Measurements from ENCODE around the gene ANK3. TPM values are rescaled to one million over a fixed set of nuclear protein-coding genes. Genes with fewer than 3 reads are reported as not detected.

ANK3 gene
- total and polyA plus RNA-seq, 2 experiments from 2014 or later, result 26.2 to 49.0 TPM

DNA sequence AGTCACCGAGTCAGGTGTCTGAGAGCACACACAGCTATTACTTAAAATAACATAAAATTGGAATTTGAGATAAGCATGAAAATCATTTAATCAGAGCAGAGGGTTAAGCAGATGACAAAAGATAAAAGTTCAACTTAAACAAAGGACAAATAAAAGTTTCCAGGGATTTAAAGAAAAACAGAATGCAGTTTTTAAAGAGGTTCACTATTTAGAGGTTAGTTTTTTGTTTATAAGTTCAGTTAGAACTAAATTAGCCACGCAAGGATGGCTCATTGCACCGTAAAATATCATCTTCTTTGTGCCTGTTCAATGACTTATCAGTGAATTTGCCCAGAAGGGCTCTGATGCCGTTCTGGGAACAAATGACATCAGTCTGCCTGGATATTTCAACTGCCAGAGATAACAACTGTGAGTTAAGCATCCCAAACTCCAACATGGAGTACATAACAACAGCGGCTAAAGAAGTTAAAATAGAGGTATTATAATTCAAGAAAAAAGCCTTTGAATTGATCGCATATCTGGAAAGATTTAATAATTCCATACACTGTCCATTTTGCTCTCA, 107.8 kb downstream of the ANK3 start:
- Histone ChIP-seq H3K9me2 (replicated peaks; ENCODE audit: insufficient read depth) (no peaks in the 10 kb centered on the region), H3K4me2 (no peak overlapping the region), H3K79me2 (no peaks in the 10 kb centered on the region), H3K4me3 (no peak overlapping the region), H3K9me3 (ENCODE audit: low read depth) (no peaks in the 10 kb centered on the region), H2AFZ (no peak overlapping the region), H3K27me3 (no peaks in the 10 kb centered on the region), H3K36me3 (replicated peaks; ENCODE audit: insufficient read depth, low read depth) (no peaks in the 10 kb centered on the region), H4K20me1 (ENCODE audit: insufficient read depth, poor library complexity, severe bottlenecking) (no peaks in the 10 kb centered on the region), H3K4me1 (ENCODE audit: insufficient read depth) (peaks cover 9% of the 10 kb centered on the region), H3K27ac (peak overlapping the region; percentile 38)
- no peak for DNase-seq (ENCODE audit: low spot score)
- TF ChIP-seq, protein P1, sequence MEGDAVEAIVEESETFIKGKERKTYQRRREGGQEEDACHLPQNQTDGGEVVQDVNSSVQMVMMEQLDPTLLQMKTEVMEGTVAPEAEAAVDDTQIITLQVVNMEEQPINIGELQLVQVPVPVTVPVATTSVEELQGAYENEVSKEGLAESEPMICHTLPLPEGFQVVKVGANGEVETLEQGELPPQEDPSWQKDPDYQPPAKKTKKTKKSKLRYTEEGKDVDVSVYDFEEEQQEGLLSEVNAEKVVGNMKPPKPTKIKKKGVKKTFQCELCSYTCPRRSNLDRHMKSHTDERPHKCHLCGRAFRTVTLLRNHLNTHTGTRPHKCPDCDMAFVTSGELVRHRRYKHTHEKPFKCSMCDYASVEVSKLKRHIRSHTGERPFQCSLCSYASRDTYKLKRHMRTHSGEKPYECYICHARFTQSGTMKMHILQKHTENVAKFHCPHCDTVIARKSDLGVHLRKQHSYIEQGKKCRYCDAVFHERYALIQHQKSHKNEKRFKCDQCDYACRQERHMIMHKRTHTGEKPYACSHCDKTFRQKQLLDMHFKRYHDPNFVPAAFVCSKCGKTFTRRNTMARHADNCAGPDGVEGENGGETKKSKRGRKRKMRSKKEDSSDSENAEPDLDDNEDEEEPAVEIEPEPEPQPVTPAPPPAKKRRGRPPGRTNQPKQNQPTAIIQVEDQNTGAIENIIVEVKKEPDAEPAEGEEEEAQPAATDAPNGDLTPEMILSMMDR (IDR thresholded peaks at IDR 0.05; ENCODE audit: poor library complexity), result no peak
- TF ChIP-seq EZH2phosphoT487 (IDR thresholded peaks at IDR 0.05; ENCODE audit: low read depth, severe bottlenecking, unreplicated experiment) (no peak), EZH2 (IDR thresholded peaks at IDR 0.05; ENCODE audit: borderline replicate concordance) (no peak)
- 54% methylated on average over 6 of the region's 6 CpGs for WGBS (ENCODE audit: low lambda C conversion rate, missing lambda C conversion rate)

DNA sequence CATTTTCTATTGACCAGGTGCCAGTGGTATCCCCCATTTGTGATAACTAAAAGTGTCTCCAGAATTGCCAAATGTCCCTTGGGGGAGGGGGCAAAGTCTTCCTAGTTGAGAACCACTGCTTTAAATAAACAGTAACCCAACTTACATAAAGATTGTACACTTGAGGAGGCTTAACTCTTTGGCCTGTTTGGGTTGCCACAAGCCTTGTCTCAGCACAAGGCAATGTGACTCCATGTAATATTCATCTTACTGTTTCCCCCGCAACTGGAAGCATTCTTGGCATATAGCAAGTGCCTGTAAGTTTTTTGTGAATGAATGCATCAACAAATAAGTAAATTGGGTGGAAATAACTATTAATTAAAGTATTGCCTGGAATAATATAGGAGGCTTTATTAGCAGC, 108.3 kb downstream of the ANK3 start:
- no peak overlapping the region for H2AFZ ChIP-seq
- WGBS (ENCODE audit: low lambda C conversion rate, missing lambda C conversion rate), result 81% methylated on average over 1 of the region's 1 CpG
- H3K9me2 ChIP-seq (replicated peaks; ENCODE audit: insufficient read depth), result no peaks in the 10 kb centered on the region
- no peaks in the 10 kb centered on the region for H4K20me1 ChIP-seq (ENCODE audit: insufficient read depth, poor library complexity, severe bottlenecking)
- H3K79me2 ChIP-seq, result no peaks in the 10 kb centered on the region
- DNase-seq (ENCODE audit: low spot score), result no peak
- H3K4me2 ChIP-seq, result no peak overlapping the region
- H3K27ac ChIP-seq, result peak overlapping the region; percentile 38
- no peaks in the 10 kb centered on the region for H3K9me3 ChIP-seq (ENCODE audit: low read depth)
- no peaks in the 10 kb centered on the region for H3K36me3 ChIP-seq (replicated peaks; ENCODE audit: insufficient read depth, low read depth)
- TF ChIP-seq, protein P1 (IDR thresholded peaks at IDR 0.05; ENCODE audit: poor library complexity), result no peak
- TF ChIP-seq EZH2 (IDR thresholded peaks at IDR 0.05; ENCODE audit: borderline replicate concordance), result no peak
- no peaks in the 10 kb centered on the region for H3K27me3 ChIP-seq
- no peak overlapping the region for H3K4me3 ChIP-seq
- H3K4me1 ChIP-seq (ENCODE audit: insufficient read depth), result peaks cover 9% of the 10 kb centered on the region

DNA sequence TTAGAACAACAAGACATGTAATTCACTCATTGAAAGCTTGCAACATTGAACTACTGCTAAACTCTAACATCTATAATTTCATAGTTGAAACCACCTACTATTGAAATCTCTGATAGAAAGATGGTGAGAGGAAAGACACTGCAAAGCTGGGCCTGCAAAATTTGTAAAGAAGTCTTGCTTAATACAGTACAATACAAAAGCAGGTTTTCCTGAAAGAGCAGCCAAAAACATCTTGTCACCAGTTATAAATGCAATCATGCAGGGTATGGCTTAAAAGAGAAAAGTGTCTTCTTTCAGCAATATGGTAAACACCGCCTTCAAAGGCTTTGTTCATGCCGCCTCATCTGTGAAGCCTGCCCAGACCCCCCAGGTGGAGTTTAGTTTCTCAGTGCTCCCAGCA, 109.2 kb downstream of the ANK3 start:
- 100% methylated on average over 2 of the region's 2 CpGs for WGBS (ENCODE audit: low lambda C conversion rate, missing lambda C conversion rate)
- no peak overlapping the region for H3K4me2 ChIP-seq
- H3K9me3 ChIP-seq (ENCODE audit: low read depth), result no peaks in the 10 kb centered on the region
- no peaks in the 10 kb centered on the region for H3K79me2 ChIP-seq
- H3K4me3 ChIP-seq, result no peak overlapping the region
- H3K4me1 ChIP-seq (ENCODE audit: insufficient read depth), result peaks cover 9% of the 10 kb centered on the region
- no peaks in the 10 kb centered on the region for H3K27me3 ChIP-seq
- H3K9me2 ChIP-seq (replicated peaks; ENCODE audit: insufficient read depth), result no peaks in the 10 kb centered on the region
- H2AFZ ChIP-seq, result no peak overlapping the region
- DNase-seq (ENCODE audit: low spot score), result no peak
- no peaks in the 10 kb centered on the region for H4K20me1 ChIP-seq (ENCODE audit: insufficient read depth, poor library complexity, severe bottlenecking)
- H3K27ac ChIP-seq, result no peak overlapping the region
- H3K36me3 ChIP-seq (replicated peaks; ENCODE audit: insufficient read depth, low read depth), result no peaks in the 10 kb centered on the region
- TF ChIP-seq, protein P1 (IDR thresholded peaks at IDR 0.05; ENCODE audit: poor library complexity), result no peak
- TF ChIP-seq EZH2phosphoT487 (IDR thresholded peaks at IDR 0.05; ENCODE audit: low read depth, severe bottlenecking, unreplicated experiment) (no peak), EZH2 (IDR thresholded peaks at IDR 0.05; ENCODE audit: borderline replicate concordance) (no peak)

DNA sequence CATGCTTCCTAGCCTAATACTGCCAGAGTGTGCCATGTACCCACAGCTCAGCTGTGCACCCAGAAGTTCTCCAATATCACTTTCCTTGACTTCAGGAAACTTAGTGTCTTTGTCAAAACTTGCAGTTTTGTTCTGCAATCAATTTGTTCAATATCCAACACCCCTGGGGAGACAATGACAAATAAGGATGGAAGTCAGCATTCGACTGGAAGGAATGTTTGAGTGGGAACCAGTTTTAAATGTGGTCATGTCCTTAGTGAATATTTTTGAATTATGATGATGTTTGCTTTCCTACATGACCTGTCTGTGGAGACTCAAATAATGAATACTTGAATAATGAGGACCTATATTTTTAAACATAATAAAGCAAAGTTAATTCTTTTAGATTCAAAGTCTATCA, 112.0 kb downstream of the ANK3 start:
- Histone ChIP-seq H4K20me1 (ENCODE audit: insufficient read depth, poor library complexity, severe bottlenecking) (no peaks in the 10 kb centered on the region), H3K27ac (no peak overlapping the region), H3K9me3 (ENCODE audit: low read depth) (no peaks in the 10 kb centered on the region), H3K9me2 (replicated peaks; ENCODE audit: insufficient read depth) (no peaks in the 10 kb centered on the region), H3K4me3 (no peak overlapping the region), H3K36me3 (replicated peaks; ENCODE audit: insufficient read depth, low read depth) (no peaks in the 10 kb centered on the region), H3K4me2 (no peak overlapping the region), H3K79me2 (no peaks in the 10 kb centered on the region), H3K4me1 (ENCODE audit: insufficient read depth) (peaks cover 9% of the 10 kb centered on the region), H2AFZ (no peak overlapping the region), H3K27me3 (no peaks in the 10 kb centered on the region)
- TF ChIP-seq EZH2phosphoT487 (IDR thresholded peaks at IDR 0.05; ENCODE audit: low read depth, severe bottlenecking, unreplicated experiment) (no peak), EZH2 (IDR thresholded peaks at IDR 0.05; ENCODE audit: borderline replicate concordance) (no peak)
- TF ChIP-seq, protein P1 (IDR thresholded peaks at IDR 0.05; ENCODE audit: poor library complexity), result no peak
- no peak for DNase-seq (ENCODE audit: low spot score)
- WGBS (ENCODE audit: low lambda C conversion rate, missing lambda C conversion rate), result 94% methylated on average over 1 of the region's 1 CpG
